GM19468 (cell line): ENCODE data around the gene NUP98.
"Not testable (repeated sequence)": the region's sequence is repeated elsewhere in the genome, so short reads cannot be mapped to it uniquely, and the experiment has no call there.

Experiments
- ATAC-seq: cut with Tn5 transposase; IDR thresholded peaks from one replicate; pipeline ENCODE4 v1.9.1; 2021; ENCODE audit warnings: mild to moderate bottlenecking, moderate library complexity, moderate number of reproducible peaks; ENCODE audit not compliant: unreplicated experiment; ENCODE audit errors: extremely low read depth

Gene NUP98

GRCh38 chr11:3827434-3828186 is 30.3 kb upstream of the NUP98 start:
- no peak for ATAC-seq

DNA sequence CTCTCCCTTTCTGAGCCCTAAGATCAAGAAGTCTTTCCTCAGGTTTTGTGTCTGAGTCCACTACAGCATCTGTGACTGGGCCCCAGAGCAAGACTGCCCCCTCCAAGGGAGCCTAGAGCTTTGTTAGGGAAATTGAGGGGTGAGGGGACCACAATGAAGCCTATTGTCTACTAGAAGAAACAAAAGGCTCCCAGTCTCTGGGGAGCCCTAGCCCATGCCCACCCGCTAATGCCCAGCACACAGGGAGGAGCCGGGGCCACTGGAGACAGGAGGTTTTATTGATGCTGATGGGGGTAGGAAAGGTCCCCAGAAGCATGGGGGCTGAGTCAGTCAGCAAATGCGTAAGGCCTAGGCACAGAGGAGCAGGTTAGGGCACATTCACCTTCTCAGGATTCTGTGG is 29.4 kb upstream of the NUP98 start:
- ATAC-seq = no peak

DNA sequence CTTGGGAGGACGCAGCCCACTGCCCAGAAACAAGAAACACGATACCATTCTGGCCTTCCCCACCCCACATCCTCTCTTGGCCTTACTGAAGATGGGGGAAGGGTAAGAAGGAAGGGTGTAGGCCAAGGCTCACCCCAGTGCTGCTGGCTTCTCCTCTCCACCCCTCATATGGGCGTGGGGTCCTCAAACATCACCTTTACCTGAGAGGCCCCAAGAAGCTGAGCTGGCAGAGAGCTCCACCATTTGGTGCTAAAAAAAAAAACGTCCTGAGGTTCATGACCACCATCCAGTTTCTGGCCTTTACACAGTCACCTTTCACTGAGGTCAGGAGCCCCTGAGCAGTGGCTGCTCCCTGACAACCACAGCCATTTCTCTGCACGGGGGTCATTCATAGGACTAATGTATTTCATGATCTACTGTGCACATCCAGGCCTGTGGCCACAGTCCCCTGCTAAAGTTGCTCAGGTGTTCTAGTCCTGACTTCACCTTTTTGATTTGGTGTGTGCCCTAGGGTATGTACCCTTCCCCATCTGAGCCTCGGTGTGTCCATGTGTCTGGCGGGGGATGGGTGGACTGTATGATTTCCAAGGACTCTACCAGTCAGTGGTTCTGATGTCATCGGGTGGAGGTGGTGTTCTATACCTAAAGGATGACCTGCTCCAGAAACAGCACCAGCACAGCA is 28.3 kb upstream of the NUP98 start:
- ATAC-seq = no peak

GRCh38 chr11:3824714-3825472 is 27.5 kb upstream of the NUP98 start:
- ATAC-seq = no peak

DNA sequence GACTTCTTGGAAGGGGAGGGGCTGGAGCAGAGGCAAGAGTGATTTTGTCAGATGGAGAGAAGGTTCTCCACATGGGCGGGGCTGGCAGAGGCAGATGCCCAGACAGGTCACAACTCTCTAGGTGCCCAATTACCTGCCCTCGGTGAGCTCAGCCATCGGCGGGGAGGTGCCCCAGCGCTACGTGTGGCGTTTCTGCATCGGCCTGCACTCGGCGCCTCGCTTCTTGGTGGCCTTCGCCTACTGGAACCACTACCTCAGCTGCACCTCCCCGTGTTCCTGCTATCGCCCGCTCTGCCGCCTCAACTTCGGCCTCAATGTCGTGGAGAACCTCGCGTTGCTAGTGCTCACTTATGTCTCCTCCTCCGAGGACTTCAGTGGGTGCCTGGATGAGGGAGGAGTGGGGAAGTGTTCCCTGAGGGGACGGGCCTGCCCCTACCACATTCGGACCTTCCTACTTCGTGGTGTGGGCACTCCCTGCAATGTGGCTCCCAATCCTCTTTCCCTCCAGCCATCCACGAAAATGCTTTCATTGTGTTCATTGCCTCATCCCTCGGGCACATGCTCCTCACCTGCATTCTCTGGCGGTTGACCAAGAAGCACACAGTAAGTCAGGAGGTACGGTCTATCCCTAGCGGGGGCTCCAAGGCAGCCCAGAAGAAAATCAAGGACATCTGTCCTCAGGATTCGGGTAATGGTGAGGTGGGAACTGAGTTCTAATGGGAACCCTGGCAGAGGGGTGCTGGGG is 26.6 kb upstream of the NUP98 start:
- ATAC-seq = no peak

DNA sequence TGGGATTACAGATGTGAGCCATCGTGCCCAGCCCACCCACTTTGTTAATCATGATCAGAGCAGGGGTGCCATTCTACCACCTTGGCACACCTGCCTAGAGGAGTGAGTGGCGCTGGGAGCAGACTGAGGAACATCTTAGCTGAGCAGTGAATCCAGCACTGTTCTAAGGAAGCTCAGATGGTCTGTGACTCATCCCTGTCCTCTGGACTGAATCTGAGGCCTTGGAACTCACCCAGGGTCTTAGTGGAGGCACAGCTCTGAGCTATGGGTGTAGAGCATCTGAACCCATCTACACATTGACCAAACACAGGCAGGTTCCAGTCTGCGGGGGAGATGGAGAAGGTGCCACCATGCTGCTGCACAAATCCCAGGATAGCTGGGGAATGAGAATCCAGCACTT is 25.9 kb upstream of the NUP98 start:
- ATAC-seq = no peak

- ATAC-seq = no peak
Observed at GRCh38 chr11:3822312-3822711, 25.0 kb upstream of the NUP98 start.

- ATAC-seq = no peak
Observed at GRCh38 chr11:3820971-3821370, 23.6 kb upstream of the NUP98 start.

DNA sequence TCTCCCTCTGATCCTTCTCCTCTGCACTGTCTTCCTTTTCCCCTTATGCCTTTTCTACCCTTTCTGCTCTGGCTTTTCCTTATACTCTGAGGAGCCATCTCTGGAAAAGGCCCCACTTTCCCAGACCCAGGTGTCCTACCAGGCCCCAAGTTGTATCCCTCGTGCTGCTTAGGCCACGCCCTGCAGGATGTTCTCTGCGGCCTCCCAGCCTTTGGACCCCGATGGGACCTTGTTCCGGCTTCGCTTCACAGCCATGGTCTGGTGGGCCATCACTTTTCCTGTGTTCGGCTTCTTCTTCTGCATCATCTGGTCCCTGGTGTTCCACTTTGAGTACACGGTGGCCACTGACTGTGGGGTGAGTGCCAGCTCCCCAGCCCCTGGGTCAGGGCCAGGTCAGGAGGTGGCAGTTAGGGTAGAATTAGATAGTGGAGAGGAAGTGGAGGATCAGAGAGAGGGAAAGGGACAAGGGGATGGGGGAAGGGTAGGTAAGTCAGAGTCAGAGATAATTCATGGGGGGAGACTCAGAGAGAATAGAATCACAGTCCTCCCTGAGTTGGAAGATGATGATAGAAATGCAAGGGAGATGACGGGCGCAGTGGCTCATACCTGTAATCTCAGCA is 19.9 kb upstream of the NUP98 start:
- ATAC-seq = no peak

- ATAC-seq = no peak
Observed at GRCh38 chr11:3816673-3817072, 19.3 kb upstream of the NUP98 start.

GRCh38 chr11:3815845-3816244 is 18.5 kb upstream of the NUP98 start:
- ATAC-seq = no peak

DNA sequence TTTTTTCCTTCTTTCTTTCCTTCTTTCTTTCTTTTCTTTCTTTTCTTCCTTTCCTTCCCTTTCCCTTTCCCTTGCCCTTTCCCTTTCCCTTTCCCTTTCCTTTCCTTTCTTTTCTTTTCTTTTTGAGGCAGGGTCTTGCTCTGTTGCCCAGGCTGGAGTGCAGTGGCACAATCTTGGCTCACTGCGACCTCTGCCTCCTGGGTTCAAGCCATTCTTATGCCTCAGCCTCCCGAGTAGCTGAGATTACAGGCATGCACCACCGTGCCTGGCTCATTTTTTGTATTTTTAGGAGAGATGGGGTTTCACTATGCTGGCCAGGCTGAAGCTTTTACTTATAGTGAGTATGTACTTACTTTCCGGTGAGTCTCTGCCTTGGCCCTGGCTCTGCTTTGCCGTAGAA is 17.5 kb upstream of the NUP98 start:
- not testable (repeated sequence) for ATAC-seq

- no peak for ATAC-seq
Observed at GRCh38 chr11:3810951-3811350, 13.6 kb upstream of the NUP98 start.

GRCh38 chr11:3810446-3810845 is 13.1 kb upstream of the NUP98 start:
- no peak for ATAC-seq

DNA sequence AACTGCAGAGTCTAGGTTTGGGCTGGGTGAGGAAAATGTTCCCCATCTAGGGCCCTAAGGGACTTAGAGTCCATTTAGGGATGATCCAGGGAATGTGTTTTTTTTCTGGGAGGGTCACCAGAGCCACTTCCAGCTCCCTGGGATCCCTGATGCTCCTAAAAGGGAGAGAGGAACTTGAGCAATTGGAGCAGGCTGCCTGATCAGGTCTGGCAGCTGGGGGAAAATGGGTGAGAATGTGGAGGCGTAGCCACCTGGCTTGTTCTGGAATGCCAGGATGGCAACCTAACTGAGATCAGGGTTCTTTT is 12.2 kb upstream of the NUP98 start:
- ATAC-seq = no peak

GRCh38 chr11:3808861-3809623 is 11.7 kb upstream of the NUP98 start:
- ATAC-seq = no peak

GRCh38 chr11:3807909-3808860 is 10.8 kb upstream of the NUP98 start, which contains the start of gene PGAP2:
Gene PGAP2, plus strand, starts transcription at chr11:3808560. Its CDS starts 2,700 bp downstream, at chr11:3811260.
- no peak for ATAC-seq

DNA sequence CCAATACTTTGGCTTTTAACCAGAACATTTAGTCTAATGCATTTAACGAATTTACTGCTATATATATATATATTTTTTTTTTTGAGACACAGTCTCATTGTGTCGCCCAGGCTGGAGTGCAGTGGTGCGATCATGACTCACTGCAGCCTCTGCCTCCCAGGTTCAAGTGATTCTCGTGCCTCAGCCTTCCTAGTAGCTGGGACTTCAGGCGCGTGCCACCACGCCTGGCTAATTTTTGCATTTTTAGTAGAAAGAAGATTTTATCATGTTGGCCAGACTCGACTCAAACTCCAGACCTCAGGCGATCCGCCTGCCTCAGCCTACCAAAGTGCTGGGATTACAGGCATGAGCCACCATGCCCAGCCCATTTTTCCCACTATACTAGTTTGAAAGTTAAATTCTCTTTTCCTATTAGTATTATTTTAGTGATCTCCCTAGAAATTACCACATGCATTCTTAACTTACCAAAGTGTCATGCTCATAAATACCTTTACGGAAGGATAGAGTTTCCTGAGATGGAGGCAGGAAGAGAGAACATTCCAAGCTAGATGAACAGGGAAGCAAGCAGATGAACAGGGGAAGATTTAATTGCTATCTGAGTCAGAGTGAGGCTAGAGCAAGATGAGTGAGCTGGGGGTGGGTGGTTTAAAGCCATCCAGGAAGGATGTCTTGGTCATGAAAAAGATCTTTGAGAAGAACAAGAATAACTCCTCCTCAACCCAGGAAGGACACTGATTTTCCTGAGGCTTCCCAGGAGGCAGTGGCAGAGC is 6.6 kb upstream of the NUP98 start:
- ATAC-seq = no peak
